Measurements from ENCODE around the gene BAIAP2.

GRCh38 chr17:81129289-81129688 lies 94.3 kb downstream of the BAIAP2 start:
- TF ChIP-seq CTCF (IDR thresholded peaks at IDR 0.05), result no peak
- no peak for TF ChIP-seq POLR2AphosphoS5 (IDR thresholded peaks at IDR 0.05)
- no peak for TF ChIP-seq POLR2A (IDR thresholded peaks at IDR 0.05)
- TF ChIP-seq EP300 (IDR thresholded peaks at IDR 0.05), result no peak
